Ishikawa (cell line): ENCODE results near the gene HK3.

Source experiments
- CREB1 ChIP-seq: IDR thresholded peaks from 2 replicates; pipeline ENCODE4 v1.6.1; 2012; ENCODE audit warnings: low read depth
- EP300 ChIP-seq: IDR thresholded peaks from 2 replicates; pipeline ENCODE4 v1.6.1; 2012; ENCODE audit warnings: borderline replicate concordance
- MAX ChIP-seq: IDR thresholded peaks from 2 replicates; pipeline ENCODE4 v1.6.1; 2012
- RAD21 ChIP-seq: IDR thresholded peaks from 2 replicates; pipeline ENCODE4 v1.6.1; 2012; ENCODE audit warnings: low read depth
- REST ChIP-seq: IDR thresholded peaks from 2 replicates; pipeline ENCODE4 v1.6.1; 2012; ENCODE audit warnings: low read depth, mild to moderate bottlenecking
- TEAD4 ChIP-seq: IDR thresholded peaks from 2 replicates; pipeline ENCODE4 v1.6.1; 2012
- YY1 ChIP-seq: IDR thresholded peaks from 2 replicates; pipeline ENCODE4 v1.6.1; 2012; ENCODE audit warnings: low read depth

DNA sequence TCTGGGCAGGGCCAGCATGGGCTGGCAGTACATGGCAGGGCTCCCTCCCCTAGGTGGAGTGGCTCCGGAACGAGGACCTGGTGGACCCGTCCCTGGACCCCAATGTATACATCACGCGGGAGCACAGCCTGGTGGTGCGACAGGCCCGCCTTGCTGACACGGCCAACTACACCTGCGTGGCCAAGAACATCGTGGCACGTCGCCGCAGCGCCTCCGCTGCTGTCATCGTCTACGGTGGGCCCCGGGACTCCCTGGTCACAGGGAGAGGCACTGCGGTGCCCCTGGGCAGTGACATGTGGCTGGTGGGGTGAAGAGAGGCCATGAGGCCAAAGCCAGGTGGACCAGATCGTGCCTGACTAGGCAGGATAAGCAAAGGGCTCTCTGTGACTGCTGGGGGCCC lies 30.4 kb downstream of the HK3 start:
- no peak for TF ChIP-seq REST
- no peak for TF ChIP-seq TEAD4
- no peak for TF ChIP-seq MAX
- TF ChIP-seq YY1, result no peak
- TF ChIP-seq CREB1, result no peak
- no peak for TF ChIP-seq RAD21
- no peak for TF ChIP-seq EP300
